Bronchial epithelial cell (primary cell): ENCODE results near the gene CUEDC1. TPM values are rescaled to one million over a fixed set of nuclear protein-coding genes. Genes with fewer than 3 reads are reported as not detected.

Source experiments
- DNase-seq: peaks from one replicate; pipeline ENCODE4 v3.0.0-alpha.2; 2010; ENCODE audit warnings: low read depth
- FAIRE-seq: peaks from 2 replicates; lab custom pipeline; 2011; peaks lifted over from hg19 to GRCh38; lab: Jason Lieb, UNC
- H3K27me3 ChIP-seq: 2 replicates; pipeline ENCODE4 v1.5.1; 2011; ENCODE audit warnings: low read length; ENCODE audit not compliant: control insufficient read depth, insufficient read depth
- H3K36me3 ChIP-seq: 2 replicates; pipeline ENCODE4 v1.5.1; 2011; ENCODE audit warnings: low read length; ENCODE audit not compliant: control insufficient read depth, insufficient read depth
- H3K4me3 ChIP-seq: 2 replicates; pipeline ENCODE4 v1.5.1; 2011; ENCODE audit warnings: mild to moderate bottlenecking, low read depth, low read length, control low read depth
- total RNA-seq: library from RNA; depleted of rRNA; stranded (reverse); fragments of >200 nt; gene quantifications from 2 replicates; pipeline ENCODE4 v1.2.1, GENCODE V29; 2014
- TF ChIP-seq, protein P1 (sequence below): IDR thresholded peaks from 2 replicates; pipeline ENCODE4 v1.5.1; 2011; ENCODE audit warnings: mild to moderate bottlenecking, moderate library complexity, low read length, control low read depth, inconsistent platforms; ENCODE audit not compliant: insufficient read depth, severe bottlenecking

Gene CUEDC1
- total RNA-seq, 1 donor from 2014 or later, result 3.4 TPM

DNA sequence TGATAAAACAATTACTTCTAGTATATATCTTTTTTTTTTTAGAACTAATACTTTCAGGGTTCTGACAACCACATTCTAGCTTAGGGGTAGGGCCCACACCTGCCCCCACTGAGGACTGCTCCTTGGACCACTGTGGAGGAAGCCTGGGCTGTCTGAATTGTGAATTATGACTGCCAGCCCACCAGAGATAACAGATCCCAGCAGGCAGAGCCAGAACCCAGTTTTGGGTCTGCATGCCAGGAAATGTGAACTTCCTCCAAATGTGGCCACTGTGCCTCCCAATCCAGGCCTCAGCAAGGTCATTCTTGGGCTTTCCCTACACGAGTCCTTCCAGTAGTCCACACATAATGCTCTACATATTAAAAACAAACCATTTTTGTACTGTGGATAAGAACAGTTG, 16.9 kb upstream of the CUEDC1 start:
- DNase-seq (no peak), FAIRE-seq (no peak)
- TF ChIP-seq, protein P1, sequence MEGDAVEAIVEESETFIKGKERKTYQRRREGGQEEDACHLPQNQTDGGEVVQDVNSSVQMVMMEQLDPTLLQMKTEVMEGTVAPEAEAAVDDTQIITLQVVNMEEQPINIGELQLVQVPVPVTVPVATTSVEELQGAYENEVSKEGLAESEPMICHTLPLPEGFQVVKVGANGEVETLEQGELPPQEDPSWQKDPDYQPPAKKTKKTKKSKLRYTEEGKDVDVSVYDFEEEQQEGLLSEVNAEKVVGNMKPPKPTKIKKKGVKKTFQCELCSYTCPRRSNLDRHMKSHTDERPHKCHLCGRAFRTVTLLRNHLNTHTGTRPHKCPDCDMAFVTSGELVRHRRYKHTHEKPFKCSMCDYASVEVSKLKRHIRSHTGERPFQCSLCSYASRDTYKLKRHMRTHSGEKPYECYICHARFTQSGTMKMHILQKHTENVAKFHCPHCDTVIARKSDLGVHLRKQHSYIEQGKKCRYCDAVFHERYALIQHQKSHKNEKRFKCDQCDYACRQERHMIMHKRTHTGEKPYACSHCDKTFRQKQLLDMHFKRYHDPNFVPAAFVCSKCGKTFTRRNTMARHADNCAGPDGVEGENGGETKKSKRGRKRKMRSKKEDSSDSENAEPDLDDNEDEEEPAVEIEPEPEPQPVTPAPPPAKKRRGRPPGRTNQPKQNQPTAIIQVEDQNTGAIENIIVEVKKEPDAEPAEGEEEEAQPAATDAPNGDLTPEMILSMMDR, result no peak
- peaks cover 3% of the 10 kb centered on the region for H3K36me3 ChIP-seq
- no peaks in the 10 kb centered on the region for H3K27me3 ChIP-seq
- no peak overlapping the region for H3K4me3 ChIP-seq

- DNase-seq, result no peak
- FAIRE-seq, result no peak
- Histone ChIP-seq H3K36me3 (no peaks in the 10 kb centered on the region), H3K27me3 (no peaks in the 10 kb centered on the region), H3K4me3 (no peak overlapping the region)
- TF ChIP-seq, protein P1, result no peak
Observed at GRCh38 chr17:57971572-57971971, 16.4 kb upstream of the CUEDC1 start.

- no peak for DNase-seq
- FAIRE-seq, result no peak
- Histone ChIP-seq H3K4me3 (no peak overlapping the region), H3K27me3 (no peaks in the 10 kb centered on the region), H3K36me3 (no peaks in the 10 kb centered on the region)
- TF ChIP-seq, protein P1, result no peak
Observed at GRCh38 chr17:57970710-57971109, 15.5 kb upstream of the CUEDC1 start.

DNA sequence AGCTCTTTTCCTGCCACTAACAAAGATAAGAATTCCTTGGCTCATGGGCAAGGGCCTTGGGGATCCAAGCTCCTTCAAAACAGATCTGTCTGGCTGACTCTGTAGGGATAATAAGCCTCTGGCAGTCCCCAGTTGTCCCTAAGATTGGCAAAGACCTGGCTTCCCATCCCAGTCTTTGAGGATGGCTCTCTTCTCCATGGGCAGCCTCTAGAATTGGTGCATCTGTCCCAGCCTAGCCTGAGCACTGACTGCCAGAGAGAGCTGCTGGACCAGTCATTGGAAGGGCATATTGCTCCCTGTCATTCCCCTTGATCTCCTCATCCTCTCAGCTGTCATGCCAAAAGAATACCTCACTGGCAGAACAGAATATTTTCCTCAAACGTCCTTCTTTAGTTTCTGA, 13.2 kb upstream of the CUEDC1 start:
- FAIRE-seq (no peak), DNase-seq (no peak)
- TF ChIP-seq, protein P1, result no peak
- no peaks in the 10 kb centered on the region for H3K36me3 ChIP-seq
- H3K4me3 ChIP-seq, result no peak overlapping the region
- no peaks in the 10 kb centered on the region for H3K27me3 ChIP-seq

DNA sequence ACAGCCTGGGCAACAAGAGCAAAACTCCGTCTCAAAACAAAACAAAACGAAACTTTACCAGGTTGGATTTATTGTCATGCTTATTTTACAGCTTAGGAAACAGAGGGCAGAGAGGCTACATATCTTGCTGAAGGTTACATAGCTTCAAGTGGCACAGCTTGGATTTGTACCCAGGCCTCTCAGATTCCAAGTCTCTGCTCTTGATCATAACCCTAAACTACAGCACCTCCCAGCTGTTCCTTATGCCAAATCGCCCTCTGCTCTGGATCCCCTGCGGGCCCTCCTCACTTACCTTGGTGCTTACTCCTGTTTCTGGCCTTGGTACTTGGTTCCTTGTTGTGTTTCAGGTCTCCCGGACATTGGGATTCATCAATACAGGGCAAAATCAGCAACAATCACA, 11.7 kb upstream of the CUEDC1 start:
- TF ChIP-seq, protein P1, result no peak
- no peak for FAIRE-seq
- no peak for DNase-seq

DNA sequence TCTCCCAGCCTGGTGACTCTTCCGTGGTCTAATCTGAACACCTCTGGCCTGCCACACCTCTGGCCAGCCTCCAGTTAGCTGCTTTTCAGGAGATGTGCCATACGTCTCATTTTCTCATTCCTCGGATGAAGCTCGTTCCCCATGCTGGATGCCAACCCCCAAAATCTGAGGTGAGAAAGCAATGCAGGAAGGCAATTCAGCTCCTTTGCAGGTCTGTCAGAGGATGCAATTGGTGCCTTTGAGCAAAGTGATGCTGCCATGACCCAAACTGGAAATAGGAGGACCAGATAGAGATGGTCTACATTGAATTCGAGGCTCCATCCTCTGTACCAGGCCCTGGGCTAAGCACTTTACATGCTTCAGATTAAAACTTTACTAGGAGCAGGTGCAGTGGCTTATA, 11.0 kb upstream of the CUEDC1 start:
- Histone ChIP-seq H3K36me3 (no peaks in the 10 kb centered on the region), H3K4me3 (no peak overlapping the region), H3K27me3 (no peaks in the 10 kb centered on the region)
- TF ChIP-seq, protein P1, result no peak
- FAIRE-seq (no peak), DNase-seq (no peak)

More for the DNA sequence above, 11.7 kb upstream of the CUEDC1 start:
- H3K36me3 ChIP-seq, result no peaks in the 10 kb centered on the region
- H3K4me3 ChIP-seq, result no peak overlapping the region
- no peaks in the 10 kb centered on the region for H3K27me3 ChIP-seq
